ENCODE data around the gene FOXP4. TPM values are rescaled to one million over a fixed set of nuclear protein-coding genes. Genes with fewer than 3 reads are reported as not detected.

Gene FOXP4
- total and polyA plus RNA-seq, 2 of the 13 experiments (the other 11 are each of a cell fraction or from before 2014, with no cell fraction given): 11.0 to 12.4 TPM

GRCh38 chr6:41545247-41545702 is 906 bp upstream of the FOXP4 start (continued):
- no peak for TF ChIP-seq SUZ12 (IDR thresholded peaks at IDR 0.05; ENCODE audit: low read depth, low read length)
- TF ChIP-seq ZBTB7B (CRISPR knock-in tag; IDR thresholded peaks at IDR 0.05): no peak
- no peak for TF ChIP-seq FLYWCH1 (CRISPR knock-in tag; IDR thresholded peaks at IDR 0.05)
- peak; percentile 28; the same call in 1 of the 2 replicates for TF ChIP-seq THAP7 (CRISPR knock-in tag; IDR thresholded peaks at IDR 0.05)
- no peak for TF ChIP-seq ZNF639 (CRISPR knock-in tag; conservative IDR thresholded peaks at IDR 0.05)
- TF ChIP-seq ZNF292 (CRISPR knock-in tag; IDR thresholded peaks at IDR 0.05; ENCODE audit: borderline replicate concordance, low read depth): no peak
- no peak for TF ChIP-seq ZNF670 (CRISPR knock-in tag; IDR thresholded peaks at IDR 0.05; ENCODE audit: borderline replicate concordance)
- no peak for TF ChIP-seq ZBTB39 (CRISPR knock-in tag; IDR thresholded peaks at IDR 0.05)
- TF ChIP-seq ZNF704 (CRISPR knock-in tag; IDR thresholded peaks at IDR 0.05; ENCODE audit: borderline replicate concordance): no peak
- no peak for TF ChIP-seq ZNF142 (CRISPR knock-in tag; IDR thresholded peaks at IDR 0.05)
- no peak for TF ChIP-seq ZNF143 (CRISPR knock-in tag; IDR thresholded peaks at IDR 0.05)
- no peak for TF ChIP-seq CHD4 (IDR thresholded peaks at IDR 0.05; ENCODE audit: borderline replicate concordance, low read length)
- TF ChIP-seq ZZZ3 (CRISPR knock-in tag; IDR thresholded peaks at IDR 0.05; ENCODE audit: borderline replicate concordance): no peak
- no peak for TF ChIP-seq ELK4 (CRISPR knock-in tag; IDR thresholded peaks at IDR 0.05; ENCODE audit: borderline replicate concordance)
- TF ChIP-seq SOX6 (IDR thresholded peaks at IDR 0.05): no peak
- no peak for TF ChIP-seq SOX6 (CRISPR knock-in tag; IDR thresholded peaks at IDR 0.05)
- TF ChIP-seq ZNF180 (CRISPR knock-in tag; IDR thresholded peaks at IDR 0.05; ENCODE audit: borderline replicate concordance, low read depth): no peak
- TF ChIP-seq ETV5 (CRISPR knock-in tag; IDR thresholded peaks at IDR 0.05; ENCODE audit: borderline replicate concordance): peak; percentile 26; the same call in 1 of the 2 replicates

Data from HepG2 (cell line).